ENCODE results near the gene WRAP73.

DNA sequence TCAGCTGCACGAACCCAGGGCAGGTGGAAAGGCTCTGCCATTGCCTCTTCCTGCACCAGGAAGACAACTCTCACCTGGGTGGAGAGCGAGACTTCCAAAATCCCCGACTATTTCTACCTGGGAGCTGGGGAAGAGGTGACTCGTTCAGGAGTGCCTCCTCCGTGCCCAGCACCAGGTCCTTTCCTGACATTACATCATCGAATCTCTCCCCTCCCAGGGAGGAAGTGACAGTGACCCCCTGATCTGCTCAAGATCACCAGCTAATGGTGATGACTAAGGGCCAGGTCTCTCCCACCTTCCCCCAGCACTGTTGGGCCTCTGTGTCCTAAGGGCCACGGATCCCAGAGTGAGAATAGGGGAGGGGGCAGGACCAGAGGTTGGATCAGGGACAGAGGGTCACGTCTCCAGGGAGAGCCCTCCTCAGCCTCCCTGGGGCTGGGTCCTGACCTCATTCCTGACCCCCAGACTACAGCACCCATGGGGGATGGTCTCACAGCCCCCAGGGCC is 45.4 kb downstream of the WRAP73 start:
- TF ChIP-seq, protein P1, sequence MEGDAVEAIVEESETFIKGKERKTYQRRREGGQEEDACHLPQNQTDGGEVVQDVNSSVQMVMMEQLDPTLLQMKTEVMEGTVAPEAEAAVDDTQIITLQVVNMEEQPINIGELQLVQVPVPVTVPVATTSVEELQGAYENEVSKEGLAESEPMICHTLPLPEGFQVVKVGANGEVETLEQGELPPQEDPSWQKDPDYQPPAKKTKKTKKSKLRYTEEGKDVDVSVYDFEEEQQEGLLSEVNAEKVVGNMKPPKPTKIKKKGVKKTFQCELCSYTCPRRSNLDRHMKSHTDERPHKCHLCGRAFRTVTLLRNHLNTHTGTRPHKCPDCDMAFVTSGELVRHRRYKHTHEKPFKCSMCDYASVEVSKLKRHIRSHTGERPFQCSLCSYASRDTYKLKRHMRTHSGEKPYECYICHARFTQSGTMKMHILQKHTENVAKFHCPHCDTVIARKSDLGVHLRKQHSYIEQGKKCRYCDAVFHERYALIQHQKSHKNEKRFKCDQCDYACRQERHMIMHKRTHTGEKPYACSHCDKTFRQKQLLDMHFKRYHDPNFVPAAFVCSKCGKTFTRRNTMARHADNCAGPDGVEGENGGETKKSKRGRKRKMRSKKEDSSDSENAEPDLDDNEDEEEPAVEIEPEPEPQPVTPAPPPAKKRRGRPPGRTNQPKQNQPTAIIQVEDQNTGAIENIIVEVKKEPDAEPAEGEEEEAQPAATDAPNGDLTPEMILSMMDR (IDR thresholded peaks at IDR 0.05; ENCODE audit: insufficient read depth, low read length, poor library complexity, severe bottlenecking), result no peak
- no peak for TF ChIP-seq EZH2phosphoT487 (conservative IDR thresholded peaks at IDR 0.05; ENCODE audit: low read length)
